HCT116 (cell line): ENCODE results near the gene SLC10A2. TPM values are rescaled to one million over a fixed set of nuclear protein-coding genes. Genes with fewer than 3 reads are reported as not detected.

Experiments used
- ATAC-seq: fragments of 200-7000 bp; cut with Tn5 transposase; 2 replicates; pipeline ENCODE4 v1.9.1; 2020; ENCODE audit warnings: mild to moderate bottlenecking, moderate library complexity
- BruUV-seq: library from RNA; stranded (reverse); fragments of 400-500 nt; replicated peaks from 2 replicates; lab custom pipeline; 2021; lab: Mats Ljungman, UMichigan
- CTCF ChIA-PET: fragments of 300-600 bp; sonication (Branson Sonifier 250); formaldehyde crosslinking; loops from one replicate; lab custom pipeline; 2021; ENCODE audit warnings: antibody characterized with exemption; lab: Charles Lee
- POLR2A ChIA-PET: fragments of 300-600, 350-600 bp; sonication (Branson Sonifier 250); formaldehyde crosslinking; loops from one replicate; lab custom pipeline; 2021; ENCODE audit warnings: antibody characterized with exemption; lab: Charles Lee
- RAD21 ChIA-PET, 2 experiments: fragments of 300-600 bp; sonication (Branson Sonifier 250); formaldehyde crosslinking; loops; one replicate each; lab custom pipeline; 2023; ENCODE audit warnings: low total read pairs in 2 of 2; ENCODE audit not compliant: uncharacterized antibody in 2 of 2, unreplicated experiment in 2 of 2, low non-redundant PET in 1 of 2; lab: Charles Lee
- DNase-seq: peaks from one replicate; pipeline ENCODE4 v3.0.0-alpha.2; 2010; ENCODE audit warnings: low read depth, low spot score
- H2AFZ ChIP-seq: fragments of 200-600 bp; shearing (Covaris generic), sonication (generic); 2 replicates; pipeline ENCODE4 v1.6.1; 2017; ENCODE audit warnings: low read depth, mixed run types, mixed read lengths, antibody characterized with exemption, low read length; ENCODE audit not compliant: poor library complexity, severe bottlenecking
- H3K27ac ChIP-seq: 2 replicates; pipeline ENCODE4 v1.5.1; 2012; ENCODE audit warnings: low read depth, low read length
- H3K27me3 ChIP-seq: fragments of 200-600 bp; sonication (generic); 2 replicates; pipeline ENCODE4 v1.6.1; 2016; ENCODE audit warnings: mixed run types, low read length, mixed read lengths; ENCODE audit not compliant: insufficient read depth
- H3K36me3 ChIP-seq, 2 experiments: fragments of 200-500 bp in 1 of 2; fragments of 200-600 bp in 1 of 2; sonication (Bioruptor generic) in 1 of 2; sonication (generic) in 1 of 2; 2 replicates each; pipeline versions ENCODE4 v1.5.1 to v1.6.1; 2014 to 2016; ENCODE audit warnings: low read length in 2 of 2, inconsistent platforms in 1 of 2, mixed read lengths in 1 of 2, mixed run types in 1 of 2; ENCODE audit not compliant: insufficient read depth in 2 of 2, control insufficient read depth in 1 of 2
- H3K4me1 ChIP-seq, 2 experiments: fragments of 200-600 bp in 1 of 2; sonication (generic) in 1 of 2; 2 replicates each; pipeline versions ENCODE4 v1.5.1 to v1.6.1; 2012 to 2017; ENCODE audit warnings: low read length in 2 of 2, inconsistent platforms in 1 of 2, mild to moderate bottlenecking in 1 of 2, mixed read lengths in 1 of 2, mixed run types in 1 of 2, moderate library complexity in 1 of 2; ENCODE audit not compliant: insufficient read depth in 2 of 2, control insufficient read depth in 1 of 2
- H3K4me2 ChIP-seq: fragments of 200-600 bp; sonication (generic); 2 replicates; pipeline ENCODE4 v1.6.1; 2017; ENCODE audit warnings: mixed run types, low read length, mixed read lengths
- H3K4me3 ChIP-seq, 2 experiments: fragments of 200-600 bp in 1 of 2; sonication (generic) in 1 of 2; replicated peaks in 1 of 2; 2 replicates each; pipeline ENCODE4 v1.5.1; 2011 to 2016; ENCODE audit warnings: low read length in 2 of 2, control low read depth in 1 of 2, low read depth in 1 of 2, mild to moderate bottlenecking in 1 of 2, mixed read lengths in 1 of 2, mixed run types in 1 of 2
- H3K79me2 ChIP-seq: fragments of 200-600 bp; sonication (generic); 2 replicates; pipeline ENCODE4 v1.6.1; 2017; ENCODE audit warnings: mild to moderate bottlenecking, mixed run types, low read length, moderate library complexity, mixed read lengths; ENCODE audit not compliant: insufficient read depth
- H3K9ac ChIP-seq: fragments of 200-600 bp; sonication (generic); 2 replicates; pipeline ENCODE4 v1.6.1; 2016; ENCODE audit warnings: low read length, mixed read lengths
- H3K9me2 ChIP-seq: fragments of 200-600 bp; sonication (generic), shearing (Covaris generic); 2 replicates; pipeline ENCODE4 v1.6.1; 2017; ENCODE audit warnings: mixed run types, mild to moderate bottlenecking, moderate library complexity; ENCODE audit not compliant: insufficient read depth
- H3K9me3 ChIP-seq, 2 experiments: fragments of 200-500 bp in 1 of 2; fragments of 200-600 bp in 1 of 2; sonication (Bioruptor generic) in 1 of 2; sonication (generic) in 1 of 2; 2 replicates each; pipeline ENCODE4 v1.6.1; 2014 to 2017; ENCODE audit warnings: low read length in 2 of 2, mixed read lengths in 2 of 2, inconsistent platforms in 1 of 2, low read depth in 1 of 2, mild to moderate bottlenecking in 1 of 2, mixed run types in 1 of 2, moderate library complexity in 1 of 2; ENCODE audit not compliant: control insufficient read depth in 1 of 2, insufficient read depth in 1 of 2
- H4K20me1 ChIP-seq: fragments of 200-600 bp; sonication (generic), shearing (Covaris generic); 2 replicates; pipeline ENCODE4 v1.6.1; 2017; ENCODE audit warnings: mixed run types, mild to moderate bottlenecking, moderate library complexity; ENCODE audit not compliant: insufficient read depth
- CEBPB ChIP-seq: IDR thresholded peaks from 2 replicates; pipeline ENCODE4 v1.6.1; 2012; ENCODE audit warnings: low read depth
- EGR1 ChIP-seq: IDR thresholded peaks from 2 replicates; pipeline ENCODE4 v1.6.1; 2012; ENCODE audit warnings: low read depth
- ELF1 ChIP-seq: IDR thresholded peaks from 2 replicates; pipeline ENCODE4 v1.6.1; 2012; ENCODE audit warnings: low read depth, borderline replicate concordance
- EZH2 ChIP-seq: fragments of 200-600 bp; sonication (generic); IDR thresholded peaks from 2 replicates; pipeline ENCODE4 v1.6.1; 2017; ENCODE audit warnings: antibody characterized with exemption, mixed run types
- EZH2phosphoT487 ChIP-seq: fragments of 200-600 bp; IDR thresholded peaks from 2 replicates; pipeline ENCODE4 v1.6.1; 2018; ENCODE audit warnings: antibody characterized with exemption, borderline replicate concordance
- MAX ChIP-seq: IDR thresholded peaks from 2 replicates; pipeline ENCODE4 v1.6.1; 2012
- POLR2AphosphoS5 ChIP-seq: IDR thresholded peaks from 2 replicates; pipeline ENCODE4 v1.6.1; 2011; ENCODE audit warnings: mild to moderate bottlenecking, low read depth, low read length, moderate library complexity
- RAD21 ChIP-seq: IDR thresholded peaks from 2 replicates; pipeline ENCODE4 v1.6.1; 2012; ENCODE audit warnings: low read depth, mild to moderate bottlenecking
- SIN3A ChIP-seq: IDR thresholded peaks from 2 replicates; pipeline ENCODE4 v1.6.1; 2012; ENCODE audit warnings: low read depth
- SP1 ChIP-seq: IDR thresholded peaks from 2 replicates; pipeline ENCODE4 v1.6.1; 2012; ENCODE audit warnings: low read depth
- SRF ChIP-seq: IDR thresholded peaks from 2 replicates; pipeline ENCODE4 v1.6.1; 2012; ENCODE audit warnings: low read depth
- YY1 ChIP-seq: IDR thresholded peaks from 2 replicates; pipeline ENCODE4 v1.6.1; 2011; ENCODE audit warnings: low read length, low read depth, moderate library complexity, mild to moderate bottlenecking; ENCODE audit not compliant: insufficient replicate concordance; ENCODE audit errors: extremely low read depth
- ZFX ChIP-seq: fragments of 450-650 bp; IDR thresholded peaks from 2 replicates; pipeline ENCODE4 v1.6.1; 2017
- ZNF274 ChIP-seq: fragments of 200-500 bp; sonication (Bioruptor generic); IDR thresholded peaks from 2 replicates; pipeline ENCODE4 v1.6.1; 2014; ENCODE audit warnings: mild to moderate bottlenecking, low read depth, low read length, inconsistent platforms
- intact Hi-C: fragments of 100-400 bp; cut with micrococcal nuclease; formaldehyde crosslinking; loops from 2 replicates; pipeline ENCODE4 v1.10.0; 2022
- total RNA-seq: library from RNA; stranded (reverse); gene quantifications from one replicate; pipeline ENCODE4 v1.2.1, GENCODE V29; 2021; ENCODE audit not compliant: unreplicated experiment

SLC10A2 gene
- total RNA-seq, 1 experiment from 2014 or later: not detected

DNA sequence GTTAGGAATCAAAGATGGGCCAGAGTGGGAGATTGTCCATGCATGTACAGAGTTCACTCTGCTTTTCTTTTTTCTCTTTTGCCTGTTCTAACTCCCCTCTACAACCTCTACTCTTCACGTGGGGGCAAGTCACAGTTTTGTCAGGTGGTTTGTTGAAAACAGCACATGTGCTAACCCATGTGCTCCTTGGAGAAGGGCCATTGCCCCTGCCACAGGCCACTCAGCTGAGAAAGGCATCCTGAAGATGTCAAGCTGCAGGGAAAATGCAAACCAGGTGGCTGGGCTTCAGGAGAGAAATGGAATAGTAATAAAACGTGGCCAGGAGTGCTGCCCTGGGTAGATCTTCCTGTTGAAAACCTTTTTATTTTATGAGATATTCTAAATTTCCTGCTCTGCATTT, 35.3 kb upstream of the SLC10A2 start:
- Histone ChIP-seq H2AFZ (no peak overlapping the region), H3K36me3 (no peaks in the 10 kb centered on the region), H3K4me3 (no peak overlapping the region), H3K9me2 (no peaks in the 10 kb centered on the region), H3K9me3 (no peaks in the 10 kb centered on the region), H3K9ac (no peak overlapping the region), H3K27ac (no peak overlapping the region), H3K79me2 (no peaks in the 10 kb centered on the region), H3K27me3 (no peaks in the 10 kb centered on the region), H3K4me2 (no peak overlapping the region), H3K4me1 (no peaks in the 10 kb centered on the region), H4K20me1 (no peaks in the 10 kb centered on the region)
- CTCF ChIA-PET: no interaction called here
- DNase-seq: no peak
- no TSS peak for BruUV-seq
- intact Hi-C loops: no loop called here
- POLR2A ChIA-PET: no interaction called here
- RAD21 ChIA-PET: no interaction called here
- ATAC-seq: no peak
- no peak for TF ChIP-seq YY1
- TF ChIP-seq CEBPB: no peak
- TF ChIP-seq EZH2phosphoT487: no peak
- no peak for TF ChIP-seq EZH2
- no peak for TF ChIP-seq ZNF274
- TF ChIP-seq MAX: no peak

DNA sequence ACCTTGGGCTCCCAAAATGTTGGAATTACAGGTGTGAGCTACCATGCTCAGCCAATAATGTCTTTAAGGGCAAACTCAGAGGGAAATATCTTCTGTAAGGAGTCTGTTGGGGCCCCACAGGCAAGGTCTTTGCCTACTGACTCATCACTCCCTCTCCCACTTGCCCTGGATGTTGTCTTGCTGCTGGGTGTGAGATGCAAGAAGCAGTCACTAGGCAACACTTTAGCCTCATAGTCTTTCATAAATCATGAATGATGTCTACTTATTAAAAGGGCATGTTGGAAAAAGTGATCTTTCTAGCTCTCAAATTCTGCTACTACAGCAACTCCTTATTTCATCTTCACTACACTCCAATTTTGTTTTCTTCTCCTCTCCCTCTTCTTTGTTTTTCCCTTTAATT, 34.6 kb upstream of the SLC10A2 start:
- intact Hi-C loops: no loop called here
- ATAC-seq (no peak), DNase-seq (no peak)
- ChIA-PET POLR2A (no interaction called here), CTCF (no interaction called here), RAD21 (no interaction called here)
- no peaks in the 10 kb centered on the region for H3K27me3 ChIP-seq
- TF ChIP-seq SP1: no peak
- no peak for TF ChIP-seq SIN3A
- no peak for TF ChIP-seq CEBPB
- no peak for TF ChIP-seq POLR2AphosphoS5
- no peak for TF ChIP-seq ZFX
- TF ChIP-seq ELF1: no peak
- no peak for TF ChIP-seq EZH2
- no peak for TF ChIP-seq EGR1
- no peak for TF ChIP-seq YY1
- TF ChIP-seq ZNF274: no peak
- TF ChIP-seq RAD21: no peak
- no peak for TF ChIP-seq SRF
- H3K4me3 ChIP-seq: no peak overlapping the region
- no peak overlapping the region for H3K9ac ChIP-seq
- H3K9me2 ChIP-seq: no peaks in the 10 kb centered on the region
- no peaks in the 10 kb centered on the region for H3K4me1 ChIP-seq
- no peaks in the 10 kb centered on the region for H4K20me1 ChIP-seq
- BruUV-seq: no TSS peak
- H3K79me2 ChIP-seq: no peaks in the 10 kb centered on the region
- no peak overlapping the region for H3K4me2 ChIP-seq
- H3K36me3 ChIP-seq: no peaks in the 10 kb centered on the region
- H2AFZ ChIP-seq: no peak overlapping the region
- H3K9me3 ChIP-seq: no peaks in the 10 kb centered on the region
- H3K27ac ChIP-seq: no peak overlapping the region
